WTC11 (cell line): ENCODE data around the gene LY6G6F. TPM values are rescaled to one million over a fixed set of nuclear protein-coding genes. Genes with fewer than 3 reads are reported as not detected.

ENCODE experiments used
- ATAC-seq: fragments of 200-7000 bp; cut with Tn5 transposase; 2 replicates; pipeline ENCODE4 v1.10.0; 2021; ENCODE audit warnings: mild to moderate bottlenecking, moderate library complexity
- CTCF ChIA-PET: fragments of 300-600 bp; sonication (Branson Sonifier 250); formaldehyde crosslinking; loops from one replicate; lab custom pipeline; 2021; ENCODE audit warnings: antibody characterized with exemption; lab: Charles Lee
- POLR2A ChIA-PET: fragments of 350-600 bp; sonication (Branson Sonifier 250); formaldehyde crosslinking; loops from one replicate; lab custom pipeline; 2021; ENCODE audit warnings: antibody characterized with exemption; lab: Charles Lee
- DNase-seq: peaks from one replicate; pipeline ENCODE4 v3.0.0; 2021; ENCODE audit warnings: low spot score
- H3K27ac Mint-ChIP-seq: 2 replicates; pipeline ENCODE4 v1.8.0; 2021; ENCODE audit warnings: mixed read lengths
- H3K27me3 Mint-ChIP-seq: 2 replicates; pipeline ENCODE4 v1.8.0; 2021; ENCODE audit warnings: low read depth, mild to moderate bottlenecking, moderate library complexity, mixed read lengths
- H3K36me3 Mint-ChIP-seq: 2 replicates; pipeline ENCODE4 v1.8.0; 2021; ENCODE audit warnings: mixed read lengths
- H3K4me1 Mint-ChIP-seq: 2 replicates; pipeline ENCODE4 v1.8.0; 2022; ENCODE audit warnings: mixed read lengths
- H3K4me3 Mint-ChIP-seq: 2 replicates; pipeline ENCODE4 v1.8.0; 2021; ENCODE audit warnings: mild to moderate bottlenecking, moderate library complexity, mixed read lengths
- H3K9me3 Mint-ChIP-seq: 2 replicates; pipeline ENCODE4 v1.8.0; 2021; ENCODE audit warnings: mixed read lengths
- AFF4 ChIP-seq: sonication (generic); formaldehyde crosslinking; IDR thresholded peaks from 2 replicates; pipeline ENCODE4 v1.8.1; 2023; ENCODE audit warnings: mild to moderate bottlenecking, missing genetic modification reagents, borderline replicate concordance
- ATF3 ChIP-seq: sonication (generic); formaldehyde crosslinking; conservative IDR thresholded peaks from 2 replicates; pipeline ENCODE4 v1.8.1; 2022; ENCODE audit warnings: mild to moderate bottlenecking, missing genetic modification reagents
- ERG ChIP-seq: fragments of 250-450 bp; sonication (Bioruptor Pico); IDR thresholded peaks from 2 replicates; pipeline ENCODE4 v1.8.0; 2021; ENCODE audit warnings: mild to moderate bottlenecking
- PRRX2 ChIP-seq: fragments of 250-450 bp; sonication (Bioruptor Pico); IDR thresholded peaks from 2 replicates; pipeline ENCODE4 v1.8.0; 2021; ENCODE audit warnings: mild to moderate bottlenecking
- ZBTB21 ChIP-seq: sonication (generic); formaldehyde crosslinking; IDR thresholded peaks from 2 replicates; pipeline ENCODE4 v1.8.1; 2023; ENCODE audit warnings: mild to moderate bottlenecking, missing genetic modification reagents, borderline replicate concordance
- ZBTB43 ChIP-seq: sonication (generic); formaldehyde crosslinking; IDR thresholded peaks from 2 replicates; pipeline ENCODE4 v1.8.1; 2023; ENCODE audit warnings: mild to moderate bottlenecking, missing genetic modification reagents
- ZNF396 ChIP-seq: fragments of 250-450 bp; sonication (Bioruptor Pico); IDR thresholded peaks from 2 replicates; pipeline ENCODE4 v1.8.0; 2021; ENCODE audit warnings: mild to moderate bottlenecking, moderate library complexity, borderline replicate concordance
- ZNF423 ChIP-seq: fragments of 250-450 bp; sonication (Bioruptor Pico); IDR thresholded peaks from 2 replicates; pipeline ENCODE4 v2.1.2; 2022; ENCODE audit warnings: mild to moderate bottlenecking, moderate library complexity
- total RNA-seq: library from RNA; stranded (reverse); gene quantifications from 3 replicates; pipeline ENCODE4 v1.2.3, GENCODE V29; 2021
- TF ChIP-seq, protein P1 (sequence below): sonication (generic); formaldehyde crosslinking; IDR thresholded peaks from 2 replicates; pipeline ENCODE4 v1.8.1; 2023; ENCODE audit warnings: mild to moderate bottlenecking, missing genetic modification reagents, moderate library complexity
- TF ChIP-seq, protein P2 (sequence below): fragments of 250-450 bp; sonication (Bioruptor Pico); IDR thresholded peaks from 2 replicates; pipeline ENCODE4 v2.1.2; 2022; ENCODE audit warnings: mild to moderate bottlenecking, moderate library complexity
- TF ChIP-seq, protein P3 (sequence below): sonication (generic); formaldehyde crosslinking; IDR thresholded peaks from 2 replicates; pipeline ENCODE4 v1.8.1; 2023; ENCODE audit warnings: mild to moderate bottlenecking, missing genetic modification reagents

Gene LY6G6F
- total RNA-seq, 1 experiment from 2014 or later = not detected

GRCh38 chr6:31690231-31691077 is 16.2 kb upstream of the LY6G6F start (continued):
- TF ChIP-seq, protein P1, sequence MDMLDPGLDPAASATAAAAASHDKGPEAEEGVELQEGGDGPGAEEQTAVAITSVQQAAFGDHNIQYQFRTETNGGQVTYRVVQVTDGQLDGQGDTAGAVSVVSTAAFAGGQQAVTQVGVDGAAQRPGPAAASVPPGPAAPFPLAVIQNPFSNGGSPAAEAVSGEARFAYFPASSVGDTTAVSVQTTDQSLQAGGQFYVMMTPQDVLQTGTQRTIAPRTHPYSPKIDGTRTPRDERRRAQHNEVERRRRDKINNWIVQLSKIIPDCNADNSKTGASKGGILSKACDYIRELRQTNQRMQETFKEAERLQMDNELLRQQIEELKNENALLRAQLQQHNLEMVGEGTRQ (CRISPR knock-in tag) = no peak
- TF ChIP-seq, protein P2, sequence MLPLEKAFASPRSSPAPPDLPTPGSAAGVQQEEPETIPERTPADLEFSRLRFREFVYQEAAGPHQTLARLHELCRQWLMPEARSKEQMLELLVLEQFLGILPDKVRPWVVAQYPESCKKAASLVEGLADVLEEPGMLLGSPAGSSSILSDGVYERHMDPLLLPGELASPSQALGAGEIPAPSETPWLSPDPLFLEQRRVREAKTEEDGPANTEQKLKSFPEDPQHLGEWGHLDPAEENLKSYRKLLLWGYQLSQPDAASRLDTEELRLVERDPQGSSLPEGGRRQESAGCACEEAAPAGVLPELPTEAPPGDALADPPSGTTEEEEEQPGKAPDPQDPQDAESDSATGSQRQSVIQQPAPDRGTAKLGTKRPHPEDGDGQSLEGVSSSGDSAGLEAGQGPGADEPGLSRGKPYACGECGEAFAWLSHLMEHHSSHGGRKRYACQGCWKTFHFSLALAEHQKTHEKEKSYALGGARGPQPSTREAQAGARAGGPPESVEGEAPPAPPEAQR (CRISPR knock-in tag) = no peak
- TF ChIP-seq, protein P3, sequence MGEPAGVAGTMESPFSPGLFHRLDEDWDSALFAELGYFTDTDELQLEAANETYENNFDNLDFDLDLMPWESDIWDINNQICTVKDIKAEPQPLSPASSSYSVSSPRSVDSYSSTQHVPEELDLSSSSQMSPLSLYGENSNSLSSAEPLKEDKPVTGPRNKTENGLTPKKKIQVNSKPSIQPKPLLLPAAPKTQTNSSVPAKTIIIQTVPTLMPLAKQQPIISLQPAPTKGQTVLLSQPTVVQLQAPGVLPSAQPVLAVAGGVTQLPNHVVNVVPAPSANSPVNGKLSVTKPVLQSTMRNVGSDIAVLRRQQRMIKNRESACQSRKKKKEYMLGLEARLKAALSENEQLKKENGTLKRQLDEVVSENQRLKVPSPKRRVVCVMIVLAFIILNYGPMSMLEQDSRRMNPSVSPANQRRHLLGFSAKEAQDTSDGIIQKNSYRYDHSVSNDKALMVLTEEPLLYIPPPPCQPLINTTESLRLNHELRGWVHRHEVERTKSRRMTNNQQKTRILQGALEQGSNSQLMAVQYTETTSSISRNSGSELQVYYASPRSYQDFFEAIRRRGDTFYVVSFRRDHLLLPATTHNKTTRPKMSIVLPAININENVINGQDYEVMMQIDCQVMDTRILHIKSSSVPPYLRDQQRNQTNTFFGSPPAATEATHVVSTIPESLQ (CRISPR knock-in tag) = no peak

GRCh38 chr6:31691078-31691463 is 15.6 kb upstream of the LY6G6F start:
- H3K4me3 Mint-ChIP-seq = no peak overlapping the region
- peaks cover 20% of the 10 kb centered on the region for H3K36me3 Mint-ChIP-seq
- no peaks in the 10 kb centered on the region for H3K9me3 Mint-ChIP-seq
- TF ChIP-seq ZNF396 = no peak
- no peak for TF ChIP-seq AFF4 (CRISPR knock-in tag)
- no peak for TF ChIP-seq ZBTB21 (CRISPR knock-in tag)
- TF ChIP-seq ZNF423 (CRISPR knock-in tag) = no peak
- TF ChIP-seq PRRX2 = no peak
- ATAC-seq (no peak), DNase-seq (no peak)
- CTCF ChIA-PET = interaction anchor here (0.9 to 2.2 kb wide), 4 partner anchors 22 to 79 kb away, joined by 3 to 13 read pairs (median 4); no protein-coding TSS in a partner anchor
- POLR2A ChIA-PET = no interaction called here
- no peaks in the 10 kb centered on the region for H3K27me3 Mint-ChIP-seq
- no peaks in the 10 kb centered on the region for H3K4me1 Mint-ChIP-seq
- H3K27ac Mint-ChIP-seq = no peak overlapping the region

DNA sequence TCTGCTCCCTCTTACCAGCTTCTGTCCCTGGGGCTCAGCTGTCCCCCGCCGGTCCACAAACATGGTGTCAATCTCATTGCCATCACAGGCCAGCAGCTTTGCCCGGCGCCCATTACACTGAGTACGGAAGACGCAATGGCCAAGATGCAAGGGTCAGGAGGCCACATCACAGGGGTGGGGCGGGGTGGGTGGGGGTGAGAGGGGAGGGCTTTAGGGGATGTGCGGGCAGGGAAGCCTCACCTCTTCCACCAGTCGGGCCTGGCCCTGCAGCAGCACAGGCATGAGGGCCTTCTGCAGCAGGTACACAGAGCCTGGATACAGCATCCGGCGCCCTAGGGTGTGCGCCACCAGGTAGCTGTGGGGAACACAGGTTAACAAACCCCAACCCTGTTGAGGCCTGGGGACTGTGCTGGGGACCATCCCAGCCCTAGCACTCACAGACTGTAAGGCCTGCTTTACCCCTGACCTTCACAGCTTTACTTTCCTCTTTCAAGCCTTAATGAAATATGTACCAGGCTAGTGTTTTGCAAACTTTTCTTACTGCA is 15.0 kb upstream of the LY6G6F start:
- Mint-ChIP-seq H3K36me3 (peaks cover 26% of the 10 kb centered on the region), H3K4me1 (no peaks in the 10 kb centered on the region), H3K27ac (no peak overlapping the region), H3K27me3 (no peaks in the 10 kb centered on the region), H3K9me3 (no peaks in the 10 kb centered on the region)
- DNase-seq (no peak), ATAC-seq (no peak)
- POLR2A ChIA-PET = no interaction called here
- CTCF ChIA-PET = interaction anchor here (1.1 kb wide), 1 partner anchor 22 kb away, joined by 3 read pairs; no protein-coding TSS in a partner anchor
- TF ChIP-seq ATF3 (CRISPR knock-in tag) = no peak
- no peak for TF ChIP-seq ZBTB21 (CRISPR knock-in tag)
- TF ChIP-seq ERG = no peak
- no peak for TF ChIP-seq ZBTB43
- TF ChIP-seq, all 79 proteins: peak for 0
- no peak overlapping the region for H3K4me3 Mint-ChIP-seq
